GM10248 (cell line): Measurements from ENCODE around the gene G3BP1.

ENCODE experiments used
- CTCF ChIA-PET: fragments of 300-600 bp; sonication (Branson Sonifier 250); formaldehyde crosslinking; extraction: SDS; loops from one replicate; lab custom pipeline; 2021; ENCODE audit warnings: antibody characterized with exemption; lab: Yijun Ruan, JAX
- POLR2A ChIA-PET: fragments of 350-650 bp; sonication (Branson Sonifier 250); formaldehyde crosslinking; extraction: SDS; loops from one replicate; lab custom pipeline; 2020; ENCODE audit warnings: antibody characterized with exemption; lab: Yijun Ruan, JAX
- DNase-seq: peaks from one replicate; pipeline ENCODE4 v3.0.0; 2012; ENCODE audit errors: extremely low spot score
- TF ChIP-seq, protein P1 (sequence below): IDR thresholded peaks from 2 replicates; pipeline ENCODE4 v1.5.1; 2012; ENCODE audit warnings: mild to moderate bottlenecking, low read depth; ENCODE audit errors: extremely low read depth, missing control alignments, control extremely low read depth

The G3BP1 gene

DNA sequence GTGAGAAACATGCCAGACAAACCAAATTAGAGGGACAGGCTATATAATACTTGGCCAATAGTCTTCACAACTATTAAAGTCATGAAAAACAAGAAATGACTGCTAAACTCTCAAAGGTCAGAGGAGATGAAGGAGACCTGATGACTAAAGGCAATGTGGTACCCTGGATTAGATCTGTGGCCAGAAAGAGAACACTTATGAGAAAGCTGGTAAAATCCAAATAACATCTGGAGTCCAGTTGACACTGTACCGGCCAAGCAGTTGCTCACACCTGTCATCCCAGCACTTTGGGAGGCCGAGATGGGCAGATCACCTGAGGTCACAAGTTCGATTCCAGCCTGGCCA lies 37.7 kb upstream of the G3BP1 start:
- ChIA-PET CTCF (interaction anchor here (3.3 to 13.0 kb wide), 2 partner anchors 72 to 81 kb away, joined by 16 to 363 read pairs; no protein-coding TSS in a partner anchor), POLR2A (no interaction called here)
- TF ChIP-seq, protein P1, sequence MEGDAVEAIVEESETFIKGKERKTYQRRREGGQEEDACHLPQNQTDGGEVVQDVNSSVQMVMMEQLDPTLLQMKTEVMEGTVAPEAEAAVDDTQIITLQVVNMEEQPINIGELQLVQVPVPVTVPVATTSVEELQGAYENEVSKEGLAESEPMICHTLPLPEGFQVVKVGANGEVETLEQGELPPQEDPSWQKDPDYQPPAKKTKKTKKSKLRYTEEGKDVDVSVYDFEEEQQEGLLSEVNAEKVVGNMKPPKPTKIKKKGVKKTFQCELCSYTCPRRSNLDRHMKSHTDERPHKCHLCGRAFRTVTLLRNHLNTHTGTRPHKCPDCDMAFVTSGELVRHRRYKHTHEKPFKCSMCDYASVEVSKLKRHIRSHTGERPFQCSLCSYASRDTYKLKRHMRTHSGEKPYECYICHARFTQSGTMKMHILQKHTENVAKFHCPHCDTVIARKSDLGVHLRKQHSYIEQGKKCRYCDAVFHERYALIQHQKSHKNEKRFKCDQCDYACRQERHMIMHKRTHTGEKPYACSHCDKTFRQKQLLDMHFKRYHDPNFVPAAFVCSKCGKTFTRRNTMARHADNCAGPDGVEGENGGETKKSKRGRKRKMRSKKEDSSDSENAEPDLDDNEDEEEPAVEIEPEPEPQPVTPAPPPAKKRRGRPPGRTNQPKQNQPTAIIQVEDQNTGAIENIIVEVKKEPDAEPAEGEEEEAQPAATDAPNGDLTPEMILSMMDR, result no peak
- no peak for DNase-seq

GRCh38 chr5:151735646-151736045 lies 36.1 kb upstream of the G3BP1 start:
- ChIA-PET CTCF (interaction anchor here (0.9 to 13.0 kb wide), 8 partner anchors 9 to 83 kb away, joined by 3 to 363 read pairs (median 6); no protein-coding TSS in a partner anchor), POLR2A (no interaction called here)
- TF ChIP-seq, protein P1, result no peak
- DNase-seq, result no peak

GRCh38 chr5:151737431-151737830 lies 34.3 kb upstream of the G3BP1 start:
- POLR2A ChIA-PET, result no interaction called here
- TF ChIP-seq, protein P1, result no peak
- DNase-seq, result no peak
- CTCF ChIA-PET, result interaction anchor here (0.8 to 13.0 kb wide), 12 partner anchors 9 to 89 kb away, joined by 3 to 363 read pairs (median 4); no protein-coding TSS in a partner anchor

DNA sequence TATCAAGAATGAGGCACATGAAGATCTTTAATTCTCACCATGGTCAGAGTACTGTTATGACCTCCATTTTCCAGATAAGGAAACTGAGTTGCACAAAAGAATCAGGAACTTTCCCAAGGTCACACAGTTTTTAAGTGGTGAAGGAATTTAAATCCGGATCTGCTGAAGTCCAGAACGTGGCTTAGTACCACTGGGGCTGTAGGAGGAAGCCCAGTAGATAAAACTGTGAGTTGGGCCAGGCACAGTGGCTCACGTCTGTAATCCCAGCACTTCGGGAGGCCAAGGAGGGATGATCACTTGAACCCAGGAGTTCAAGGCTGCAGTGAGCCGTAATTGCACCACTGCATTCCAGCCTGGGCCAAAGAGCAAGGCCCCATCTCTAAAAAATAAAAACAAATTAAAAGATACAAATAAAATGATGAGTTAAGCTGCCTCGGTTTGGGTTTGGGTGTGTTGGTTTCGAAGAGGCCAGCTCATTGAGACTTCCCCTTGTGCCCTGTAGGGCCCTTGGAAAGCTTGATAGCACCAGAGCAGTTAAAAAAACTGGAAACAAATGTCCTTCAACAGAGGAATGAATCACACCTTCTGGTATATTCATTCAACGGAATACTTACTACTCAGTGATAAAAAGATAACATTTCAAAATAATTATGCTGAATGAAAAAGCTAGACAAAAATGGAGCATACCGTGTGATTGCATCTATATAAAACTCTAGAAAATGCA lies 33.5 kb upstream of the G3BP1 start:
- ChIA-PET POLR2A (no interaction called here), CTCF (interaction anchor here (0.9 to 13.0 kb wide), 12 partner anchors 12 to 112 kb away, joined by 3 to 363 read pairs (median 25); partner anchors contain the start of gene G3BP1)
- TF ChIP-seq, protein P1, result no peak
- DNase-seq, result no peak

- TF ChIP-seq, protein P1, result no peak
- CTCF ChIA-PET, result interaction anchor here (0.9 to 13.0 kb wide), 19 partner anchors 8 to 113 kb away, joined by 3 to 363 read pairs (median 17); partner anchors contain the start of genes G3BP1 and SPARC
- no peak for DNase-seq
- POLR2A ChIA-PET, result interaction anchor here (0.6 to 1.2 kb wide), 3 partner anchors 32 to 834 kb away, joined by 3 to 4 read pairs (median 3); partner anchors contain the start of gene G3BP1
These were observed 32.4 kb upstream of the G3BP1 start for GRCh38 chr5:151739395-151739794.

DNA sequence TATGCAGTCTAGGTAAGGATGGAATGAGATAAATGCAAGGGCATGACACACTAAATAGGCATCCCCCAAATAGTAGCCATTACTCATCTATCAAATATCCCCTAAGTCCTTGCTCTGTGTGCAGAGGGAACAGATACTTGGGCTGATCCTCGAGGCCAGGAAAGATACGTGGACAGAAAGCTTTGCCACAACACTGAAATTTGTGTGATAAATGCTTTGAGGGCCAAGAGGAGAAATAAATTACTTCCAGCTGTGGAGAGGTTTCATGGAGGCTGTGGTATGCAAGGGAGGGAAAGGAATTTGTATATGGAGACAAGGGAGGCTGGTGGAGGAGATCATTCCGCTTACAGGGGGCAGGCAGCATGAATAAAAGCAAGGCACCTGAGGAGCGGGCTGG lies 31.8 kb upstream of the G3BP1 start:
- CTCF ChIA-PET, result interaction anchor here (0.6 to 13.0 kb wide), 28 partner anchors 9 to 193 kb away, joined by 3 to 363 read pairs (median 8); partner anchors contain the start of genes G3BP1 and SPARC
- POLR2A ChIA-PET, result interaction anchor here (0.6 to 1.2 kb wide), 3 partner anchors 31 to 833 kb away, joined by 3 to 4 read pairs (median 3); partner anchors contain the start of gene G3BP1

More for the DNA sequence above, 31.8 kb upstream of the G3BP1 start:
- TF ChIP-seq, protein P1, result no peak
- DNase-seq, result no peak
